ENCODE data around the gene ENDOD1. TPM values are rescaled to one million over a fixed set of nuclear protein-coding genes. Genes with fewer than 3 reads are reported as not detected.
"Not testable (repeated sequence)": the region's sequence is repeated elsewhere in the genome, so short reads cannot be mapped to it uniquely, and the experiment has no call there.

Gene ENDOD1
- total RNA-seq, 2 experiments from 2014 or later = 3.8 to 4.4 TPM

GRCh38 chr11:95104856-95105255 lies 15.2 kb downstream of the ENDOD1 start:
- Mint-ChIP-seq H3K4me1 (ENCODE audit: low read depth) (no peaks in the 10 kb centered on the region), H3K9me3 (no peaks in the 10 kb centered on the region), H3K4me3 (no peak overlapping the region), H3K27ac (no peak overlapping the region), H3K36me3 (ENCODE audit: low read depth) (peaks cover 15% of the 10 kb centered on the region), H3K27me3 (no peaks in the 10 kb centered on the region)
- no peak for TF ChIP-seq CTCF (IDR thresholded peaks at IDR 0.05)
- Histone ChIP-seq H3K4me1 (ENCODE audit: insufficient read depth, low read length) (no peaks in the 10 kb centered on the region), H3K9me3 (ENCODE audit: control insufficient read depth in 1 of 2, insufficient read depth in 1 of 2, low read length in 2 of 2) (no peaks in the 10 kb centered on the region), H3K36me3 (ENCODE audit: insufficient read depth, low read length) (no peaks in the 10 kb centered on the region), H3K27me3 (ENCODE audit: control insufficient read depth in 1 of 2, insufficient read depth in 2 of 2, low read length in 2 of 2) (no peaks in the 10 kb centered on the region), H3K27ac (ENCODE audit: low read depth in 1 of 2, low read length in 2 of 2) (no peak overlapping the region), H3K4me3 (ENCODE audit: low read length) (no peak overlapping the region)
- POLR2A ChIA-PET = no interaction called here
- CTCF ChIA-PET = interaction anchor here (0.8 kb wide), 1 partner anchor 12 kb away, joined by 3 read pairs; no protein-coding TSS in a partner anchor
- DNase-seq = no peak
- ATAC-seq (ENCODE audit: poor library complexity) = no peak
- intact Hi-C loops (cut with DNase I, micrococcal nuclease) = loop anchor here in 1 of 2 experiments (10.0 kb wide), 1 partner anchor 50 kb away; no protein-coding TSS in a partner anchor

DNA sequence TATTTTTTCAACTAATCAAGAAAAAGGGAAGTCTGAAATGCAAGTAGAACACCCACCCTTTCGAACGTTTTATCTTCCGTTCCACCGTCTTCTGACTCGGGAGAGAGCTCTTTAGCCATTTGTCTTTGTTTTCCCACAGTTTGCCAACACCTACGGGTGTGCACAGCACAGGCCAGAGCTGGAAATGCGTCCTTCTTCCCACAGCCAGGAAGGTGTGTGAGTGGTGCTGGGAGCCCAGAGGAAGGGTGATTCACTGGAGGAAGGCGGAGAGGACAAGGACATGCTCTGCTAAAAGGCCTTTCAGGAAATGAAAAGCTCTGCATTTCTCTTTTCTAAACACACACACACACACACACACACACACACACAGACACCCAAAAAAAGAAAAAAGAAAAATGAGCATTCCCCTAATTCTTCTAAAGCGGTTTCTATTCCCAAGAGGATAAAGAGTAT lies 18.5 kb downstream of the ENDOD1 start:
- Histone ChIP-seq H3K36me3 (ENCODE audit: insufficient read depth, low read length) (peaks cover 3% of the 10 kb centered on the region), H3K27ac (ENCODE audit: low read depth in 1 of 2, low read length in 2 of 2) (no peak overlapping the region), H3K27me3 (ENCODE audit: control insufficient read depth in 1 of 2, insufficient read depth in 2 of 2, low read length in 2 of 2) (no peaks in the 10 kb centered on the region), H3K4me3 (ENCODE audit: low read length) (no peak overlapping the region), H3K9me3 (ENCODE audit: control insufficient read depth in 1 of 2, insufficient read depth in 1 of 2, low read length in 2 of 2) (no peaks in the 10 kb centered on the region), H3K4me1 (ENCODE audit: insufficient read depth, low read length) (no peaks in the 10 kb centered on the region)
- H3K36me3 Mint-ChIP-seq (ENCODE audit: low read depth) = peaks cover 18% of the 10 kb centered on the region
- peaks cover 6% of the 10 kb centered on the region for H3K4me1 Mint-ChIP-seq (ENCODE audit: low read depth)
- DNase-seq = no peak
- no peaks in the 10 kb centered on the region for H3K27me3 Mint-ChIP-seq
- TF ChIP-seq CTCF (IDR thresholded peaks at IDR 0.05) = no peak
- H3K4me3 Mint-ChIP-seq = no peak overlapping the region
- ChIA-PET CTCF (no interaction called here), POLR2A (interaction anchor here (0.8 kb wide), 1 partner anchor 18 kb away, joined by 3 read pairs; the partner anchor contains the start of gene ENDOD1)
- H3K27ac Mint-ChIP-seq = no peak overlapping the region
- ATAC-seq (ENCODE audit: poor library complexity) = no peak
- intact Hi-C loops (cut with DNase I, micrococcal nuclease) = loop anchor here in 1 of 2 experiments (10.0 kb wide), 1 partner anchor 53 kb away; no protein-coding TSS in a partner anchor
- H3K9me3 Mint-ChIP-seq = no peaks in the 10 kb centered on the region

GRCh38 chr11:95108671-95109551 lies 19.3 kb downstream of the ENDOD1 start:
- Mint-ChIP-seq H3K4me1 (ENCODE audit: low read depth) (peaks cover 6% of the 10 kb centered on the region), H3K36me3 (ENCODE audit: low read depth) (peaks cover 18% of the 10 kb centered on the region), H3K9me3 (no peaks in the 10 kb centered on the region), H3K27ac (no peak overlapping the region), H3K4me3 (no peak overlapping the region), H3K27me3 (no peaks in the 10 kb centered on the region)
- Histone ChIP-seq H3K4me1 (ENCODE audit: insufficient read depth, low read length) (no peaks in the 10 kb centered on the region), H3K9me3 (ENCODE audit: control insufficient read depth in 1 of 2, insufficient read depth in 1 of 2, low read length in 2 of 2) (no peaks in the 10 kb centered on the region), H3K36me3 (ENCODE audit: insufficient read depth, low read length) (peaks cover 3% of the 10 kb centered on the region), H3K4me3 (ENCODE audit: low read length) (no peak overlapping the region), H3K27me3 (ENCODE audit: control insufficient read depth in 1 of 2, insufficient read depth in 2 of 2, low read length in 2 of 2) (no peaks in the 10 kb centered on the region), H3K27ac (ENCODE audit: low read depth in 1 of 2, low read length in 2 of 2) (no peak overlapping the region)
- CTCF ChIA-PET = no interaction called here
- ATAC-seq (ENCODE audit: poor library complexity) (no peak), DNase-seq (no peak)
- intact Hi-C loops (cut with DNase I, micrococcal nuclease) = loop anchor here in 1 of 2 experiments (10.0 kb wide), 1 partner anchor 54 kb away; no protein-coding TSS in a partner anchor
- TF ChIP-seq CTCF (IDR thresholded peaks at IDR 0.05) = no peak
- POLR2A ChIA-PET = no interaction called here

DNA sequence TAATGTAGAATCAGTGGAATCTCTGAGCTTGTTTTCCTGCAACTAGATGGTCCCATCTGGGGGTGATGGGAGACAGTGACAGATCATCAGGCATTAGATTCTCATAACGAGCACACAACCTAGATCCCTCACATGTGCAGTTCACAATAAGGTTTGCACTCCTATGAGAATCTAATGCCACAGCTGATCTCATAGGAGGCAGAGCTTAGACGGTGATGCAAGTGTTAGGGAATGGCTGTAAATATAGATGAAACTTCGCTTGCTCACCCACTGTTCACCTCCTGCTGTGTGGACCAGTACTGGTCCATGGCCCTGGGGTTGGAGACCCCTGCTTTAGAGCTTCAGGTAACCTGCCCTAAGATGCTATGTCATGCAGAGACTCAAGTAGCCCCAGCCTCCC lies 21.8 kb downstream of the ENDOD1 start:
- H3K27ac ChIP-seq (ENCODE audit: low read depth in 1 of 2, low read length in 2 of 2); DNase-seq; H3K27me3 ChIP-seq (ENCODE audit: control insufficient read depth in 1 of 2, insufficient read depth in 2 of 2, low read length in 2 of 2); H3K4me3 ChIP-seq (ENCODE audit: low read length); H3K9me3 ChIP-seq (ENCODE audit: control insufficient read depth in 1 of 2, insufficient read depth in 1 of 2, low read length in 2 of 2); intact Hi-C loops (cut with DNase I, micrococcal nuclease); ATAC-seq (ENCODE audit: poor library complexity); H3K27me3 Mint-ChIP-seq; H3K9me3 Mint-ChIP-seq; H3K4me3 Mint-ChIP-seq; H3K4me1 ChIP-seq (ENCODE audit: insufficient read depth, low read length); H3K36me3 ChIP-seq (ENCODE audit: insufficient read depth, low read length); CTCF ChIA-PET; H3K27ac Mint-ChIP-seq; H3K4me1 Mint-ChIP-seq (ENCODE audit: low read depth): not testable (repeated sequence)
- peaks cover 18% of the 10 kb centered on the region for H3K36me3 Mint-ChIP-seq (ENCODE audit: low read depth)
- POLR2A ChIA-PET = interaction anchor here (1.0 kb wide), 1 partner anchor 22 kb away, joined by 3 read pairs; the partner anchor contains the start of gene ENDOD1
